Left renal cortex interstitium (tissue), 4 donors: ENCODE data around the gene SLC37A2. TPM values are rescaled to one million over a fixed set of nuclear protein-coding genes. Genes with fewer than 3 reads are reported as not detected.

Source experiments
- polyA plus RNA-seq, 4 donors: library from polyadenylated mRNA; unstranded; fragments of 120-200 nt; gene quantifications; one replicate each; pipeline ENCODE4 v1.2.1, GENCODE V29; 2013; ENCODE audit not compliant: insufficient read length in 4 of 4

The SLC37A2 gene
- polyA plus RNA-seq, 4 donors, result 1.7 to 2.1 (median 1.9) TPM

Other genes starting within 250 kb of the SLC37A2 start
- gene ROBO3, start 197.9 kb upstream of the SLC37A2 start, polyA plus RNA-seq, result 10 to 100 TPM; 16.7 to 35.1 (median 26.3) TPM
- 10 to 100 TPM; 16.9 to 25.4 (median 19.5) TPM for gene ROBO4, start 165.4 kb upstream of the SLC37A2 start, polyA plus RNA-seq
- gene HEPN1, start 144.1 kb upstream of the SLC37A2 start, polyA plus RNA-seq, result 1 to 10 TPM in 3 of 4 donors, under 1 TPM in 1; 0.71 to 2.0 (median 1.2) TPM
- gene HEPACAM, start 127.3 kb upstream of the SLC37A2 start, polyA plus RNA-seq, result 1 to 10 TPM; 1.6 to 3.1 (median 2.5) TPM
- gene CCDC15, start 109.1 kb upstream of the SLC37A2 start, polyA plus RNA-seq, result 1 to 10 TPM; 3.9 to 4.3 (median 4.1) TPM
- 10 to 100 TPM; 46.7 to 52.5 (median 50.5) TPM for gene TMEM218, start 48.3 kb downstream of the SLC37A2 start, polyA plus RNA-seq
- 10 to 100 TPM; 13.4 to 15.1 (median 14.4) TPM for gene PKNOX2, start 101.4 kb downstream of the SLC37A2 start, polyA plus RNA-seq